OCI-LY3 (cell line): ENCODE data around the gene RAB3GAP2.

Experiments
- H2AFZ ChIP-seq: fragments of 200-600, 300-600 bp; shearing (Covaris generic); 2 replicates; pipeline ENCODE4 v1.6.0; 2014; ENCODE audit warnings: antibody characterized with exemption, low read depth, low read length
- H3K27ac ChIP-seq: fragments of 200-600, 300-600 bp; sonication (generic); 2 replicates; pipeline ENCODE4 v1.5.1; 2014; ENCODE audit warnings: mild to moderate bottlenecking, low read length, moderate library complexity, mixed read lengths
- H3K27me3 ChIP-seq: fragments of 200-600, 300-600 bp; sonication (generic); 2 replicates; pipeline ENCODE4 v1.6.1; 2014; ENCODE audit warnings: low read depth, low read length, mixed read lengths
- H3K36me3 ChIP-seq: fragments of 200-600, 300-600 bp; sonication (generic); replicated peaks from 2 replicates; pipeline ENCODE3; 2014; ENCODE audit warnings: low read depth, low read length, mixed read lengths
- H3K4me1 ChIP-seq: fragments of 300-600, 200-600 bp; sonication (generic); 2 replicates; pipeline ENCODE4 v1.6.1; 2014; ENCODE audit warnings: low read length, mixed read lengths
- H3K4me2 ChIP-seq: fragments of 200-600, 300-600 bp; sonication (generic); 2 replicates; pipeline ENCODE4 v1.6.1; 2014; ENCODE audit warnings: low read length, mixed read lengths
- H3K4me3 ChIP-seq: fragments of 300-600, 200-600 bp; sonication (generic); 2 replicates; pipeline ENCODE4 v1.5.1; 2014; ENCODE audit warnings: antibody characterized with exemption, mild to moderate bottlenecking, low read length, moderate library complexity
- H3K79me2 ChIP-seq: fragments of 300-600, 200-600 bp; shearing (Covaris generic); 2 replicates; pipeline ENCODE4 v1.6.1; 2014; ENCODE audit warnings: mild to moderate bottlenecking, low read length, mixed read lengths
- H3K9ac ChIP-seq: fragments of 300-600, 200-600 bp; shearing (Covaris generic); 2 replicates; pipeline ENCODE4 v1.6.0; 2014; ENCODE audit warnings: mild to moderate bottlenecking, low read length, moderate library complexity
- H3K9me3 ChIP-seq: fragments of 200-600, 300-600 bp; shearing (Covaris generic); 2 replicates; pipeline ENCODE4 v1.6.1; 2014; ENCODE audit warnings: low read length, mixed read lengths; ENCODE audit not compliant: insufficient read depth
- H4K20me1 ChIP-seq: fragments of 200-600, 300-600 bp; sonication (generic); 2 replicates; pipeline ENCODE4 v1.6.1; 2016; ENCODE audit warnings: low read length, mixed read lengths; ENCODE audit not compliant: insufficient read depth
- EZH2phosphoT487 ChIP-seq: fragments of 200-600 bp; shearing (Covaris generic); IDR thresholded peaks from 2 replicates; pipeline ENCODE4 v1.6.1; 2018; ENCODE audit warnings: antibody characterized with exemption, mixed run types, low read depth
- TF ChIP-seq, protein P1 (sequence below): fragments of 200-600, 300-600 bp; sonication (generic); IDR thresholded peaks from 2 replicates; pipeline ENCODE4 v1.5.1; 2014; ENCODE audit warnings: antibody characterized with exemption, low read length, low read depth

The RAB3GAP2 gene

DNA sequence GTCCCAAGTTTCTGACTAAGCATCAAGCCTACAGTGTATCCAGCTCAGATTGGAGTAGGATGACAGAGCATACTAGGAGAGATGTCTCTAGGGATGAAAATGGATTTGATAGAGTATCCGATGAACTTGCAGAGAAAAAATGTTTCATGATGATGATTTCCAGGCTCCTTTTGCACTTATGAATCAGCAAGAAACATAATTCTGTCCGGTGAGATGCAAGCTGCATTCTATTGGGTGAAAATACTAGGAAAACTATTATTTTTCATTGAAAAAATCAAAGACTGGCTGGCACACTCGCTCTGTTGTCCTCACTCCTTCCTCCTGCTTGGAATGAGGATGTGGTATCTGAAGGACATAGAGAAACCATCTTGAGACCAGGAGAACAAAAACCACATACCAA is 35.4 kb upstream of the RAB3GAP2 start:
- Histone ChIP-seq H4K20me1 (no peaks in the 10 kb centered on the region), H3K36me3 (no peaks in the 10 kb centered on the region), H3K4me2 (no peak overlapping the region), H3K4me3 (no peak overlapping the region), H3K79me2 (no peaks in the 10 kb centered on the region), H3K9ac (no peak overlapping the region), H3K9me3 (no peaks in the 10 kb centered on the region), H3K27me3 (no peaks in the 10 kb centered on the region), H3K27ac (no peak overlapping the region), H2AFZ (no peak overlapping the region), H3K4me1 (no peaks in the 10 kb centered on the region)
- no peak for TF ChIP-seq EZH2phosphoT487
- TF ChIP-seq, protein P1, sequence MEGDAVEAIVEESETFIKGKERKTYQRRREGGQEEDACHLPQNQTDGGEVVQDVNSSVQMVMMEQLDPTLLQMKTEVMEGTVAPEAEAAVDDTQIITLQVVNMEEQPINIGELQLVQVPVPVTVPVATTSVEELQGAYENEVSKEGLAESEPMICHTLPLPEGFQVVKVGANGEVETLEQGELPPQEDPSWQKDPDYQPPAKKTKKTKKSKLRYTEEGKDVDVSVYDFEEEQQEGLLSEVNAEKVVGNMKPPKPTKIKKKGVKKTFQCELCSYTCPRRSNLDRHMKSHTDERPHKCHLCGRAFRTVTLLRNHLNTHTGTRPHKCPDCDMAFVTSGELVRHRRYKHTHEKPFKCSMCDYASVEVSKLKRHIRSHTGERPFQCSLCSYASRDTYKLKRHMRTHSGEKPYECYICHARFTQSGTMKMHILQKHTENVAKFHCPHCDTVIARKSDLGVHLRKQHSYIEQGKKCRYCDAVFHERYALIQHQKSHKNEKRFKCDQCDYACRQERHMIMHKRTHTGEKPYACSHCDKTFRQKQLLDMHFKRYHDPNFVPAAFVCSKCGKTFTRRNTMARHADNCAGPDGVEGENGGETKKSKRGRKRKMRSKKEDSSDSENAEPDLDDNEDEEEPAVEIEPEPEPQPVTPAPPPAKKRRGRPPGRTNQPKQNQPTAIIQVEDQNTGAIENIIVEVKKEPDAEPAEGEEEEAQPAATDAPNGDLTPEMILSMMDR: no peak

DNA sequence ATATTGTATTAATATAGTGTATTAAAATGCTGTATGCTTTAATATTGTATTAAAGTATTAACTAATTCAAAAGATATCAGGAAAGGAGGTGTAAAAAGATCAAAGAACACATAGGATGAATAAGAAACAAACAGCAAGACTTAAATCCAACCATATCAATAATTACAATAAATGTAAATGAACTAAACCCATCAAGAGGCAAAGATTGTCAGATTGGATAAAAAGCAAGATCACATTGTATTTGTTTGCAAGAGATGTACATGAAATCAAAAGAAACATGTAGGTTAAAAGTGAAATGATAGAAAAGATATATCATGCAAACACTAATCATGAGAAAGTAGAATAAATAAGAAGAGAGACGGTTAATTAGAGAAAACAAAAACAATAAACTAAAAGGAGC is 34.1 kb upstream of the RAB3GAP2 start:
- H2AFZ ChIP-seq: no peak overlapping the region
- H3K9ac ChIP-seq: no peak overlapping the region
- H3K4me2 ChIP-seq: no peak overlapping the region
- no peak overlapping the region for H3K27ac ChIP-seq
- H3K9me3 ChIP-seq: no peaks in the 10 kb centered on the region
- H3K79me2 ChIP-seq: no peaks in the 10 kb centered on the region
- H3K36me3 ChIP-seq: no peaks in the 10 kb centered on the region
- no peak overlapping the region for H3K4me3 ChIP-seq
- H3K27me3 ChIP-seq: no peaks in the 10 kb centered on the region
- no peaks in the 10 kb centered on the region for H3K4me1 ChIP-seq
- H4K20me1 ChIP-seq: no peaks in the 10 kb centered on the region
- TF ChIP-seq EZH2phosphoT487: no peak
- TF ChIP-seq, protein P1: no peak

DNA sequence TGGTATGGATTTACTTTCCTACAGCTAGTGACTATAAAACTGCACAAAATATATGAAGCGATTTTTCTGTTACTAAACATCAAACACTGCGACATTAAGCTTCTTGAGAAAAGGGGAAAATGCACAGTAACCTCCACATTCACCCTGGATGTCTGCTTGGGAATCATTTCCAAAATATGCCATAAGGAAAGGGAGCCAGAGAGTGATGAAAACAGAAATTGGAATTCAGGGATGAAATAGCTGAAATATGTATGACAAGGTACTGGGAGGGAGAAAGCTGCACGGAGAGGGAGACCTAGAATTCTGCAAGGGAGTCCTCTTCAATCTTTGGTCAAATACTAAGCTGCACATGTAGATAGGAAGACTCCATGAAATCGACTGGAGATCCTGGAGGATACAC is 31.6 kb upstream of the RAB3GAP2 start:
- TF ChIP-seq, protein P1: no peak
- no peak for TF ChIP-seq EZH2phosphoT487
- Histone ChIP-seq H3K9me3 (no peaks in the 10 kb centered on the region), H4K20me1 (no peaks in the 10 kb centered on the region), H3K27me3 (no peaks in the 10 kb centered on the region), H3K4me1 (no peaks in the 10 kb centered on the region), H3K9ac (no peak overlapping the region), H3K4me3 (no peak overlapping the region), H3K4me2 (no peak overlapping the region), H3K27ac (no peak overlapping the region), H3K79me2 (no peaks in the 10 kb centered on the region), H2AFZ (no peak overlapping the region), H3K36me3 (no peaks in the 10 kb centered on the region)

DNA sequence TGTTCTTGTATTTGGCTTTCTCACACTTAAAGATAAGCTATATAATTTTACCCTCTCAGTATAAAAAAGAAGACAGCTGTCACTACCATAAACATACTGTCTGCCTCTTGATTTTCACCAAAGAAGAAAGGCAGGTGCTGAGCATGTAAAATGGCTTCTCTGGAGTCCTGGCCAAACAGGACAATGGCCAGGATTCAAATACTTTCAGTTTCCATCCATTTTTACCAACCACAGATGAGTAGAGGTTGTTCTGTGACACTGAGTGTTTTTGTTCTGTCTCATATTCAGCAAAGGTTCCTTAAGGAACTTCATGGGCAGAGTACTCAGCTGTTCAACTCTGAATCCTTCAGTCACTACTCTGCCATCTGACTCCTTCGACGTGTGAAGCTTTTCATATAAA is 29.4 kb upstream of the RAB3GAP2 start:
- no peaks in the 10 kb centered on the region for H3K79me2 ChIP-seq
- H2AFZ ChIP-seq: no peak overlapping the region
- no peaks in the 10 kb centered on the region for H3K27me3 ChIP-seq
- no peak overlapping the region for H3K9ac ChIP-seq
- H3K4me1 ChIP-seq: no peaks in the 10 kb centered on the region
- H3K36me3 ChIP-seq: no peaks in the 10 kb centered on the region
- no peak overlapping the region for H3K4me3 ChIP-seq
- H3K27ac ChIP-seq: no peak overlapping the region
- no peaks in the 10 kb centered on the region for H4K20me1 ChIP-seq
- H3K9me3 ChIP-seq: no peaks in the 10 kb centered on the region
- H3K4me2 ChIP-seq: no peak overlapping the region
- TF ChIP-seq, protein P1: no peak
- no peak for TF ChIP-seq EZH2phosphoT487
